Measurements from ENCODE around the gene KCTD7.
"Not testable (repeated sequence)": the region's sequence is repeated elsewhere in the genome, so short reads cannot be mapped to it uniquely, and the experiment has no call there.

The KCTD7 gene

DNA sequence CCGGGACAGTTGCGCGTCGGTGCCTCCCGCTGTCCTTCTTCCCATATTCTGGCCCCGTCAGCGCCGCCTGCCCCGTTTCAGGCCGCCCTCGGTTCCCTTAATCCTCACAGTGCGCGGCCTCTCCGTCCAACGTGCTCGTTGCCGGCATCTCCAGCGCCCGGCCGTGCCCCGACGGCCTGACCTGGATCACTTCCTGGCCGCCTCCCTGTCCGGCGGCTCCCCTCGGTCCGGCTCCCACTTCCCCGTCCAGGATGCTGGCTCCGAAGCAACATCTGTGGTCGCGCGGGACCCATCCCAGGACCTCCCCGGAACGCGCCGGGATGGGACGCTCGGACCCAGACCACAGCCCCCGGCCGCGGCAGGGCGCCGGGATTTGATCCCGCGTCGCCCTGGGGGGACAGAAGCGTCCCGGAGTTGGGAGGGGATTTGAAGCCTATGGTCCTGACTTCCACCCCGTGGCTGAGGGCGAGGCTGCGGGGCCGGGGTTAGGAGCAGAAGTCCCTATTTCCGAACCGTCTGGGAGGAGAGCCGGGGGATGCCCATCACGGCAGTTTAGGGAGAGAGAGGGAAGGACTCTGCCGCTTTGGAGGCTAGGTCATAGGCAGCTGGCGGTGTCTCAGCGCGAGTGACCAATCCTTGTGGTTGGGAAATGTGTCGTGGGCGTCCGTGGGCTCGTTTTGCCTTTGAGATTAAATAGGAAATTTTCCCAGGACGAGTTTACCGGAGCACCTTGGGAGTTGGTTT, 53.8 kb downstream of the KCTD7 start:
- no peak for DNase-seq (ENCODE audit: low spot score)

GRCh38 chr7:66683094-66683769, 54.6 kb downstream of the KCTD7 start:
- not testable (repeated sequence) for DNase-seq (ENCODE audit: low spot score)

DNA sequence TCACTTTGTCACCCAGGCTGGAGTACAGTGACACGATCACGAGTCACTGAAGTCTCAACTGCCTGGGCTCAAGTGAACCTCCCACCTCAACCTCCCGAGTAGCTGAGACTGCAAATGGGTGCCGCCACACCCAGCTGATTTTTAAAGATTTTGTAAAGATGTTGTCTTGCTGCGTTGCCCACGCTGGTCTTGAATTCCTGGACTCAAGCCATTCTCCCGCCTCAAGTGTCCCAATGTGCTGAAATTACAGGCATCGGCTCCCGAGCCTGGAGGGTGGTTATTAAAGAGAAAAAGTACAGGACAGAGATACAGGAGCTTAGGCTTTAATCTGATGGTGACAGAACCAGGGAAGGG, 55.1 kb downstream of the KCTD7 start:
- DNase-seq (ENCODE audit: low spot score): no peak

GRCh38 chr7:66685663-66686062, 57.0 kb downstream of the KCTD7 start:
- DNase-seq (ENCODE audit: low spot score): not testable (repeated sequence)

DNA sequence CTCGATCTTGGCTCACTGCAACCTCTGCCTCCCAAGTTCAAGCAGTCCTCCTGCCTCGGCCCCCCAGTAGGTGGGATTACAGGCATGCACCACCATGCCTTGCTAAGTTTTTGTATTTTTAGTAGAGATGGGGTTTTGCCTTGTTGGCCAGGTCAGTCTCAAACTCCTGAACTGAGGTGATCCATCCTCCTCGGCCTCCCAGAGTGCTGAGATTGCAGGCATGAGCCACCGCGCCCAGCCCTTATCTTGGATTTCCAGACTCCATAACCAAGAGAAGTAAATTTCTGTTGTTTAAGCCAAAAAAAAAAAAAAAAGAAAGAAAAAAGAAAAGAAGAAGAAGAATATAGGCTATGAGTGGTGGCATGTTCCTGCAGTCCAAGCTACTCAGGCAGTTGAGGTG, 58.5 kb downstream of the KCTD7 start:
- DNase-seq (ENCODE audit: low spot score): no peak

- DNase-seq (ENCODE audit: low spot score): not testable (repeated sequence)
Observed at GRCh38 chr7:66687672-66688071, 59.0 kb downstream of the KCTD7 start.

DNA sequence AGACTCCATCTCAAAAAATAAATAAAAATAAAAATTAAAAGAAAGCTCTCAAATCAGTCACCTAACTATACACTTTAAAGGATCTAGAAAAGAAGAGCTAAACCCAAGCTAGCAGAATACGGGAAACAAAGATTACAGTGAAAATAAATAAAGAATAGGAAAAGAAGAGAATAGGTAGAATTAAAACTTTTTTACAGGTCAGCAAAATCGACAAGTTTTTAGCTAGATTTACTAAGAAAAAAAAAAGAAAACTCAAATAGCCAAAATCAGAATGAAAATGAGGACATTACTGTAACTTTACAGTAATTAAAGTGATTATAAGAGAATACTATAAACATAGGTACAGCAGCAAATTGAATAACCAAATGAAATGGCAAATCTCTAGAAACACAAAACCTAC, 60.4 kb downstream of the KCTD7 start:
- DNase-seq (ENCODE audit: low spot score): no peak

DNA sequence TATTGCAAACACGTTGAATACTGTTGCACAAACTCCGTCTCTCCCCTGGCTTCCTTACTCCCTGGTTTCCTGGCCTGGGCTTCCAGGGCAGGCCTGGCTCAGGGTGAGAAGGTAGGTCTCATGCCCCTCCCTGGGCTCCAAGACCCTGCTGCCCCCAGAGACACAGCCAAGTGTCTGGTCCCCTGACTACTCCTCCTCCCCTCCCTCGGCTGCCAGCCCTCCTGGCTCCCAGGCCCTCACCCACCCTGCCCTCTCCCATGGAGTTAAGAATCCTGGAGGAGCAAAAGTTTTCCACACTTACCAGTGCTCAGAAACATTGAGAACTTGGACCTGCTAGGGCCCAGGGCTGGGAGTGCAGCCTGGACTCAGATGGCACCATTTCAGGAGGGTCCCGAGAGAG, 64.7 kb downstream of the KCTD7 start:
- DNase-seq (ENCODE audit: low spot score): no peak
